ENCODE data around the gene CDC42EP4. TPM values are rescaled to one million over a fixed set of nuclear protein-coding genes. Genes with fewer than 3 reads are reported as not detected.

The CDC42EP4 gene
- total and polyA plus RNA-seq, 9 of the 15 experiments (the other 6 are each of a cell fraction or from before 2014, with no cell fraction given), result 0.65 to 20.8 (median 12.3) TPM

- TF ChIP-seq, protein P1, sequence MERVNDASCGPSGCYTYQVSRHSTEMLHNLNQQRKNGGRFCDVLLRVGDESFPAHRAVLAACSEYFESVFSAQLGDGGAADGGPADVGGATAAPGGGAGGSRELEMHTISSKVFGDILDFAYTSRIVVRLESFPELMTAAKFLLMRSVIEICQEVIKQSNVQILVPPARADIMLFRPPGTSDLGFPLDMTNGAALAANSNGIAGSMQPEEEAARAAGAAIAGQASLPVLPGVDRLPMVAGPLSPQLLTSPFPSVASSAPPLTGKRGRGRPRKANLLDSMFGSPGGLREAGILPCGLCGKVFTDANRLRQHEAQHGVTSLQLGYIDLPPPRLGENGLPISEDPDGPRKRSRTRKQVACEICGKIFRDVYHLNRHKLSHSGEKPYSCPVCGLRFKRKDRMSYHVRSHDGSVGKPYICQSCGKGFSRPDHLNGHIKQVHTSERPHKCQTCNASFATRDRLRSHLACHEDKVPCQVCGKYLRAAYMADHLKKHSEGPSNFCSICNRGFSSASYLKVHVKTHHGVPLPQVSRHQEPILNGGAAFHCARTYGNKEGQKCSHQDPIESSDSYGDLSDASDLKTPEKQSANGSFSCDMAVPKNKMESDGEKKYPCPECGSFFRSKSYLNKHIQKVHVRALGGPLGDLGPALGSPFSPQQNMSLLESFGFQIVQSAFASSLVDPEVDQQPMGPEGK (CRISPR knock-in tag; IDR thresholded peaks at IDR 0.05; ENCODE audit: borderline replicate concordance), result no peak
- TF ChIP-seq MEIS2 (IDR thresholded peaks at IDR 0.05; ENCODE audit: partially characterized antibody), result peak; percentile 81
- TF ChIP-seq BRD9 (IDR thresholded peaks at IDR 0.05; ENCODE audit: low read depth, partially characterized antibody), result peak; percentile 5
- TF ChIP-seq TRIM24 (IDR thresholded peaks at IDR 0.05), result no peak
- peak; percentile 73 to 76; a peak in 3 of 4 replicates for TF ChIP-seq MAZ (CRISPR knock-in tag; conservative IDR thresholded peaks at IDR 0.05 in 1 of 2, IDR thresholded peaks at IDR 0.05 in 1 of 2)
- TF ChIP-seq PKNOX1 (IDR thresholded peaks at IDR 0.05), result 0 out of 2 replicates have a peak, but pooled peaks have one; percentile 26
- TF ChIP-seq PHF20 (IDR thresholded peaks at IDR 0.05; ENCODE audit: partially characterized antibody), result peak; percentile 66
- no peak for TF ChIP-seq POLR3G (IDR thresholded peaks at IDR 0.05; ENCODE audit: extremely low read depth, insufficient read length, insufficient replicate concordance)
- TF ChIP-seq, protein P2, sequence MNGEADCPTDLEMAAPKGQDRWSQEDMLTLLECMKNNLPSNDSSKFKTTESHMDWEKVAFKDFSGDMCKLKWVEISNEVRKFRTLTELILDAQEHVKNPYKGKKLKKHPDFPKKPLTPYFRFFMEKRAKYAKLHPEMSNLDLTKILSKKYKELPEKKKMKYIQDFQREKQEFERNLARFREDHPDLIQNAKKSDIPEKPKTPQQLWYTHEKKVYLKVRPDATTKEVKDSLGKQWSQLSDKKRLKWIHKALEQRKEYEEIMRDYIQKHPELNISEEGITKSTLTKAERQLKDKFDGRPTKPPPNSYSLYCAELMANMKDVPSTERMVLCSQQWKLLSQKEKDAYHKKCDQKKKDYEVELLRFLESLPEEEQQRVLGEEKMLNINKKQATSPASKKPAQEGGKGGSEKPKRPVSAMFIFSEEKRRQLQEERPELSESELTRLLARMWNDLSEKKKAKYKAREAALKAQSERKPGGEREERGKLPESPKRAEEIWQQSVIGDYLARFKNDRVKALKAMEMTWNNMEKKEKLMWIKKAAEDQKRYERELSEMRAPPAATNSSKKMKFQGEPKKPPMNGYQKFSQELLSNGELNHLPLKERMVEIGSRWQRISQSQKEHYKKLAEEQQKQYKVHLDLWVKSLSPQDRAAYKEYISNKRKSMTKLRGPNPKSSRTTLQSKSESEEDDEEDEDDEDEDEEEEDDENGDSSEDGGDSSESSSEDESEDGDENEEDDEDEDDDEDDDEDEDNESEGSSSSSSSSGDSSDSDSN (IDR thresholded peaks at IDR 0.05; ENCODE audit: borderline replicate concordance in 1 of 2, low read depth in 2 of 2, low read length in 2 of 2), result peak in 1 of 2 experiments; percentile 53; a peak in 2 of 4 replicates
- TF ChIP-seq RBFOX2 (IDR thresholded peaks at IDR 0.05; ENCODE audit: low read depth, low read length), result peak; percentile 87
These were observed at the start of gene CDC42EP4 (continued) for GRCh38 chr17:73311781-73312641.
